K562 (cell line): Measurements from ENCODE around the gene CDC42EP3.

Experiments
- CEBPB ChIP-seq: fragments of 450-650 bp; IDR thresholded peaks from 2 replicates; pipeline ENCODE4 v1.6.1; 2016; ENCODE audit warnings: missing genetic modification characterization, missing compliant biosample characterization
- MYC ChIP-seq, 2 experiments: fragments of 250-450 bp in 1 of 2; sonication (Bioruptor Pico) in 1 of 2; IDR thresholded peaks; 2 replicates each; pipeline versions ENCODE4 v1.5.1 to v1.6.1; 2012 to 2021; ENCODE audit warnings: low read depth in 2 of 2, borderline replicate concordance in 1 of 2, improper control_type of control experiment in 1 of 2, low read length in 1 of 2, mild to moderate bottlenecking in 1 of 2, moderate library complexity in 1 of 2
- PML ChIP-seq: IDR thresholded peaks from 2 replicates; pipeline ENCODE4 v1.6.1; 2012; ENCODE audit warnings: low read length, inconsistent platforms
- POLR2B ChIP-seq: fragments of 450-650 bp; IDR thresholded peaks from 2 replicates; pipeline ENCODE4 v1.6.1; 2018; ENCODE audit warnings: low read depth; ENCODE audit not compliant: partially characterized antibody
- RNF2 ChIP-seq: sonication (generic); IDR thresholded peaks from 2 replicates; pipeline ENCODE4 v1.6.1; 2016
- ZBTB1 ChIP-seq: sonication (generic); formaldehyde crosslinking; IDR thresholded peaks from 2 replicates; pipeline ENCODE4 v1.8.1; 2023; ENCODE audit warnings: missing genetic modification reagents, low read depth, mild to moderate bottlenecking, borderline replicate concordance
- ZNF785 ChIP-seq: fragments of 250-450 bp; sonication (Bioruptor Pico); IDR thresholded peaks from 2 replicates; pipeline ENCODE4 v1.4.0; 2020; ENCODE audit warnings: mild to moderate bottlenecking
- TF ChIP-seq, protein P1 (sequence below): IDR thresholded peaks from 3 replicates; pipeline ENCODE4 v1.6.1; 2011; ENCODE audit warnings: borderline replicate concordance, mild to moderate bottlenecking; ENCODE audit not compliant: insufficient read length, insufficient read depth
- TF ChIP-seq, protein P2 (sequence below), 2 experiments: fragments of 450-650 bp in 1 of 2; sonication (generic) in 1 of 2; formaldehyde crosslinking in 1 of 2; IDR thresholded peaks; 2 replicates each; pipeline versions ENCODE4 v1.7.1 to v1.9.0; 2016 to 2022; ENCODE audit warnings: inconsistent platforms in 1 of 2, mild to moderate bottlenecking in 1 of 2, missing genetic modification reagents in 1 of 2
- TF ChIP-seq, protein P3 (sequence below): fragments of 450-650 bp; formaldehyde crosslinking; IDR thresholded peaks from 2 replicates; pipeline ENCODE4 v1.4.0; 2022; ENCODE audit warnings: missing genetic modification characterization
- TF ChIP-seq, protein P4 (sequence below), 3 experiments: IDR thresholded peaks in 2 of 3; conservative IDR thresholded peaks in 1 of 3; 2 replicates each; pipeline ENCODE4 v1.5.1; 2011 to 2012; ENCODE audit warnings: low read length in 3 of 3, mild to moderate bottlenecking in 3 of 3, control low read depth in 2 of 3, improper control_type of control experiment in 1 of 3, inconsistent platforms in 1 of 3, low read depth in 1 of 3, mixed read lengths in 1 of 3, moderate library complexity in 1 of 3; ENCODE audit not compliant: insufficient read depth in 2 of 3

DNA sequence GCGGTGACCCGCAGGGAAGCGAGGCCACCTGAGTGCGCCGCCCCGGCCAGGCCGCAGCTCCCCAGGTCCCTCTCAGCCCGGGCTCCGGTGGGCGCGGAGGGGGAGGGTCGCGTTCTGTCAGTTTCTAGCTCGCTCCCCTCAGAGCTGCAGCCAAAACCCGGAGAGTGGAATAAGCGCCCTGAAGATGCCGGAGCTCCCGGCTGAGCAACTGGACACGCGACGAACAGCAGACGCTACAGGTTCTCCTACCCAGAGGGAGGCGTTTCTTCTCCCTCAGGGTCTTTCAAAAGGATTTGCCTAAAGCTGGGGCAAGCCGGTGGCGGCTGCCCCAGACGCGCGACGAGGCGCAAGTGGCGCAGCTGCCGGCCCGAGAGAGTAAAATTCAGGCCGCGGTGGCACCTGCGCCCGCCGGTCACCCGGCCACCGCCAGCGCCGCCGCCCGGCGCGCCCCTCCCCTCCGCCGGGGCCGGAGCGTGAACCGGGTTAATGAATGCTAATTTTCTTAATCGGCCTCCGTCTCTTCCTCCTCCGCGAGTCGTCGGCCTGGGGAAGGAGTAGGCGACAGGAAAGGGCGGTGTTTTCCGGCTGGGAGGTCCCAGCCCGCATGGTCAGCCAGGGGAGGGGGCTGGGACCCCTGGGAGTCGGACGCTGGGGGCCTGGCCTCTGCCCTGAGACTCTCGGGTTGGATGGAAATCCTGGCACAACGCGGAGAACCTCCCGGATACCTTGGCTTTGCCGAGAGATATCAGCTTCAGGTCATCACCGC, 845 bp upstream of the CDC42EP3 start:
- TF ChIP-seq MYC (IDR thresholded peaks at IDR 0.05; ENCODE audit: low read depth, low read length): peak; percentile 19; the same call in 1 of the 2 replicates
- 0 out of 2 replicates have a peak, but pooled peaks have one; percentile 46 for TF ChIP-seq MYC (CRISPR knock-in tag; IDR thresholded peaks at IDR 0.05; ENCODE audit: borderline replicate concordance, low read depth)
- TF ChIP-seq, protein P1, sequence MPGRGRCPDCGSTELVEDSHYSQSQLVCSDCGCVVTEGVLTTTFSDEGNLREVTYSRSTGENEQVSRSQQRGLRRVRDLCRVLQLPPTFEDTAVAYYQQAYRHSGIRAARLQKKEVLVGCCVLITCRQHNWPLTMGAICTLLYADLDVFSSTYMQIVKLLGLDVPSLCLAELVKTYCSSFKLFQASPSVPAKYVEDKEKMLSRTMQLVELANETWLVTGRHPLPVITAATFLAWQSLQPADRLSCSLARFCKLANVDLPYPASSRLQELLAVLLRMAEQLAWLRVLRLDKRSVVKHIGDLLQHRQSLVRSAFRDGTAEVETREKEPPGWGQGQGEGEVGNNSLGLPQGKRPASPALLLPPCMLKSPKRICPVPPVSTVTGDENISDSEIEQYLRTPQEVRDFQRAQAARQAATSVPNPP: no peak
- TF ChIP-seq, protein P2, sequence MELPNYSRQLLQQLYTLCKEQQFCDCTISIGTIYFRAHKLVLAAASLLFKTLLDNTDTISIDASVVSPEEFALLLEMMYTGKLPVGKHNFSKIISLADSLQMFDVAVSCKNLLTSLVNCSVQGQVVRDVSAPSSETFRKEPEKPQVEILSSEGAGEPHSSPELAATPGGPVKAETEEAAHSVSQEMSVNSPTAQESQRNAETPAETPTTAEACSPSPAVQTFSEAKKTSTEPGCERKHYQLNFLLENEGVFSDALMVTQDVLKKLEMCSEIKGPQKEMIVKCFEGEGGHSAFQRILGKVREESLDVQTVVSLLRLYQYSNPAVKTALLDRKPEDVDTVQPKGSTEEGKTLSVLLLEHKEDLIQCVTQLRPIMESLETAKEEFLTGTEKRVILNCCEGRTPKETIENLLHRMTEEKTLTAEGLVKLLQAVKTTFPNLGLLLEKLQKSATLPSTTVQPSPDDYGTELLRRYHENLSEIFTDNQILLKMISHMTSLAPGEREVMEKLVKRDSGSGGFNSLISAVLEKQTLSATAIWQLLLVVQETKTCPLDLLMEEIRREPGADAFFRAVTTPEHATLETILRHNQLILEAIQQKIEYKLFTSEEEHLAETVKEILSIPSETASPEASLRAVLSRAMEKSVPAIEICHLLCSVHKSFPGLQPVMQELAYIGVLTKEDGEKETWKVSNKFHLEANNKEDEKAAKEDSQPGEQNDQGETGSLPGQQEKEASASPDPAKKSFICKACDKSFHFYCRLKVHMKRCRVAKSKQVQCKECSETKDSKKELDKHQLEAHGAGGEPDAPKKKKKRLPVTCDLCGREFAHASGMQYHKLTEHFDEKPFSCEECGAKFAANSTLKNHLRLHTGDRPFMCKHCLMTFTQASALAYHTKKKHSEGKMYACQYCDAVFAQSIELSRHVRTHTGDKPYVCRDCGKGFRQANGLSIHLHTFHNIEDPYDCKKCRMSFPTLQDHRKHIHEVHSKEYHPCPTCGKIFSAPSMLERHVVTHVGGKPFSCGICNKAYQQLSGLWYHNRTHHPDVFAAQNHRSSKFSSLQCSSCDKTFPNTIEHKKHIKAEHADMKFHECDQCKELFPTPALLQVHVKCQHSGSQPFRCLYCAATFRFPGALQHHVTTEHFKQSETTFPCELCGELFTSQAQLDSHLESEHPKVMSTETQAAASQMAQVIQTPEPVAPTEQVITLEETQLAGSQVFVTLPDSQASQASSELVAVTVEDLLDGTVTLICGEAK (IDR thresholded peaks at IDR 0.05): no peak
- TF ChIP-seq, protein P2 (CRISPR knock-in tag; IDR thresholded peaks at IDR 0.05): no peak
- TF ChIP-seq, protein P3, sequence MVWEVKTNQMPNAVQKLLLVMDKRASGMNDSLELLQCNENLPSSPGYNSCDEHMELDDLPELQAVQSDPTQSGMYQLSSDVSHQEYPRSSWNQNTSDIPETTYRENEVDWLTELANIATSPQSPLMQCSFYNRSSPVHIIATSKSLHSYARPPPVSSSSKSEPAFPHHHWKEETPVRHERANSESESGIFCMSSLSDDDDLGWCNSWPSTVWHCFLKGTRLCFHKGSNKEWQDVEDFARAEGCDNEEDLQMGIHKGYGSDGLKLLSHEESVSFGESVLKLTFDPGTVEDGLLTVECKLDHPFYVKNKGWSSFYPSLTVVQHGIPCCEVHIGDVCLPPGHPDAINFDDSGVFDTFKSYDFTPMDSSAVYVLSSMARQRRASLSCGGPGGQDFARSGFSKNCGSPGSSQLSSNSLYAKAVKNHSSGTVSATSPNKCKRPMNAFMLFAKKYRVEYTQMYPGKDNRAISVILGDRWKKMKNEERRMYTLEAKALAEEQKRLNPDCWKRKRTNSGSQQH (CRISPR knock-in tag): no peak
- TF ChIP-seq PML: no peak
- TF ChIP-seq POLR2B: no peak
- no peak for TF ChIP-seq CEBPB (tag)
- TF ChIP-seq ZBTB1 (CRISPR knock-in tag): no peak; the same call in 1 of the 2 replicates
- TF ChIP-seq, protein P4, sequence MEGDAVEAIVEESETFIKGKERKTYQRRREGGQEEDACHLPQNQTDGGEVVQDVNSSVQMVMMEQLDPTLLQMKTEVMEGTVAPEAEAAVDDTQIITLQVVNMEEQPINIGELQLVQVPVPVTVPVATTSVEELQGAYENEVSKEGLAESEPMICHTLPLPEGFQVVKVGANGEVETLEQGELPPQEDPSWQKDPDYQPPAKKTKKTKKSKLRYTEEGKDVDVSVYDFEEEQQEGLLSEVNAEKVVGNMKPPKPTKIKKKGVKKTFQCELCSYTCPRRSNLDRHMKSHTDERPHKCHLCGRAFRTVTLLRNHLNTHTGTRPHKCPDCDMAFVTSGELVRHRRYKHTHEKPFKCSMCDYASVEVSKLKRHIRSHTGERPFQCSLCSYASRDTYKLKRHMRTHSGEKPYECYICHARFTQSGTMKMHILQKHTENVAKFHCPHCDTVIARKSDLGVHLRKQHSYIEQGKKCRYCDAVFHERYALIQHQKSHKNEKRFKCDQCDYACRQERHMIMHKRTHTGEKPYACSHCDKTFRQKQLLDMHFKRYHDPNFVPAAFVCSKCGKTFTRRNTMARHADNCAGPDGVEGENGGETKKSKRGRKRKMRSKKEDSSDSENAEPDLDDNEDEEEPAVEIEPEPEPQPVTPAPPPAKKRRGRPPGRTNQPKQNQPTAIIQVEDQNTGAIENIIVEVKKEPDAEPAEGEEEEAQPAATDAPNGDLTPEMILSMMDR (IDR thresholded peaks at IDR 0.05 in 2 of 3, conservative IDR thresholded peaks at IDR 0.05 in 1 of 3; ENCODE audit: insufficient read depth in 2 of 3, low read depth in 1 of 3, low read length in 3 of 3): no peak
- TF ChIP-seq ZNF785: no peak
- TF ChIP-seq RNF2: no peak
